Stimulated activated CD8-positive, alpha-beta memory T cell treated with anti-CD3 and anti-CD28 coated beads, Interleukin-7, amount 100 ng/mL, for 48 hours (primary cell): ENCODE measurements around the gene HOXA5.

Experiments
- DNase-seq, 2 donors: peaks; one replicate each; pipeline ENCODE4 v3.0.0-alpha.2; 2020; ENCODE audit warnings: low read depth in 1 of 2; ENCODE audit errors: extremely low read depth in 1 of 2

Gene HOXA5

GRCh38 chr7:27109466-27110185, 33.9 kb downstream of the HOXA5 start:
- DNase-seq: no peak

DNA sequence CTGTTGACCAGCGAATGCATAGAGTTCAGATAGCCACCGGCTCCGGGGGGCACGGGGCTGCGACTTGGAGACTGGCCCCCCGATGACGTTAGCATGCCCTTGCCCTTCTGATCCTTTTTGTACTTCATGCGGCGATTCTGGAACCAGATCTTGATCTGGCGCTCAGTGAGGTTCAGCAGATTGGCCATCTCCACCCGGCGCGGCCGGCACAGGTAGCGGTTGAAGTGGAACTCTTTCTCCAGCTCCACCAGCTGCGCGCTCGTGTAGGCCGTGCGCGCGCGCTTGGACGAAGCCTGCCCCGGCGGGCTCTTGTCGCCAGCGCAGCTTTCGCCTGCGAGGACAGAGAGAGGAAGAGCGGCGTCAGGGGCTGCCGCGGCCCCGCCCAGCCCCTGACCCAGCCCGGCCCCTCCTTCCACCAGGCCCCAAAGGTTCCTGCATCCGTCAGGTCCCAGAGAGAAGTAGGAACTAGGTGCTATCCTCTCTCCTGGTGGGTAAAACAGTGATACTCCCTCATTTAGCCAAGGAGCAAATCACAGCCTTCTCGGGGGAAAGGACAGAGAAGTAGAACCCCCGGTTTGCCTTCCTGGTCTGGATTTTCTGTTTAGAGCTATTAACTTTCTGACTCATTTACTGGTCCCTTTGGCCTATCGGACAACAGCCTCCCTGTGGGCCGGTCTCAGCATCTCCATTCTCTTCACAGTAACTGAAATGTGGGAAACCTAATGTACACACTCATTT, 34.9 kb downstream of the HOXA5 start:
- DNase-seq: no peak

GRCh38 chr7:27107391-27108381, 35.8 kb downstream of the HOXA5 start:
- no peak for DNase-seq

- DNase-seq: no peak
Measured at GRCh38 chr7:27106901-27107240, 36.6 kb downstream of the HOXA5 start.

DNA sequence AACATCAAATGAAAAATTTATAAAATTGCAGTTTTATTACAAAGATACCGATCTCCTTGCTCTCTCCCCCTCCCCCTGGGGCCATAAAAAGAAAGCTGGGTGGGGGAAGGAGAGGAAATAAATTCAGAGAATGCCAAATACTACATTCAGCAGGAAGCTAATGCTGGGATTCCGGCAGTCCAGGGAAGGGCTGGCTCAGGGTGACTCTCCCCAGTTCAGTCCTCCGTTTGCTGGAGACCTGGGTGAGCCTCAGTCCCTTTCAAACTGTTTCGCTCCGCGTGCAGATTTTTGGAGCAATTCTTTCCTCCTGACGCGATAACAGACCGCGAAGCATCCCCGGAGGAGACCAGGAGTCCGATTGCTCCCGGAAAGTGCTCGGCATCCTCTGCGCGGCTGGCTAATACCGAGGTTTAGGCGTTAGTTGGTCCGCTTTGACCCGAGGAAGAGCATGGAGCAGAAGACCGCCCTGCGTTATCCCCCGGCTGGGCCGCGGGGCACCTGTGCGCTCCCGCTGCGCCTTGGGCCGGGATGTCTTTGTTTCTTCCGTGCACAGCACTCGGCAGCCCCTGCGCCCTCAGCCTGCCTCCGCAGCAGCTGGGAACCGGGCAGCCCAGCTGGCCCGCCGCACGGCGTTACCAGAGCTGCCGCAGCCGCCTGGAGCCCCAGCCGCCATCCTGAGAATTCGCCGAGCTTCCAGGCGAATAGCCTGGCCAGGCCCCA, 37.1 kb downstream of the HOXA5 start:
- no peak for DNase-seq

DNA sequence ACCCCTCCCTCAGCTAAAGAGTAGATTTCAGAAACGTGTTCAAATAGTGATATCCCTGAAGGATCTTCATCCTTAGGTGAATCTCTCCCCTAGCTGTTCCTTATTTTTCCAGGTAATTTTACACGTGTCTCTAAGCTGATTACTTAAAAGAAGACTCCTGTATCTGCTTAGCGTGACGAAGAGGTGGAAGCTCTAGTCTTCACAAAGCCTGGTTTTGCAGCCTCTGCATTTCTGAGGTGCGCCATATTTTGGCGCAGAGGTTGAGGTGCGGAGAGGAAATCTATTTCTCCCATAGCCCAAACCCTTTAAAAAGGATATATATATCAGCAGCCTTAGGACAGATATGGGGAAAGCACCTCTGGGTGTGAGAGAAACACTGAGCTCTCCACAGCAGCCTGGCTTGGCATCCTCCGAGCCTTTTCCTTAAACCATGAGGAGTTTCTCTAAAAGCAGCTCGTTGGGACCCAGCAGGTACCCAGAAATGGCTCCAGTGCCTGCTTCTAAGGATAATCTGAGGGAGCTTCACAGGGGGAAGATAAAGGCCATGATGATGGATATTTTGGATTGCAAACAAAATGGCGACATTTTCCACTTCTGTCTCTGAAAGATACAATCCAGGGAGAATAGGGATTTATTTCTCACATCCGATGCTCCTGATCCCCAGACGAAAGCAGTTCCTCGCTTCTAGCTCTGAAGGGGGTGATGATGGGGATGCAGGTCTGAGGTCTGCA, 38.0 kb downstream of the HOXA5 start:
- no peak for DNase-seq

- DNase-seq: no peak
Measured at GRCh38 chr7:27104341-27105058, 39.0 kb downstream of the HOXA5 start.

- no peak for DNase-seq
Measured at GRCh38 chr7:27103489-27104226, 39.8 kb downstream of the HOXA5 start.

DNA sequence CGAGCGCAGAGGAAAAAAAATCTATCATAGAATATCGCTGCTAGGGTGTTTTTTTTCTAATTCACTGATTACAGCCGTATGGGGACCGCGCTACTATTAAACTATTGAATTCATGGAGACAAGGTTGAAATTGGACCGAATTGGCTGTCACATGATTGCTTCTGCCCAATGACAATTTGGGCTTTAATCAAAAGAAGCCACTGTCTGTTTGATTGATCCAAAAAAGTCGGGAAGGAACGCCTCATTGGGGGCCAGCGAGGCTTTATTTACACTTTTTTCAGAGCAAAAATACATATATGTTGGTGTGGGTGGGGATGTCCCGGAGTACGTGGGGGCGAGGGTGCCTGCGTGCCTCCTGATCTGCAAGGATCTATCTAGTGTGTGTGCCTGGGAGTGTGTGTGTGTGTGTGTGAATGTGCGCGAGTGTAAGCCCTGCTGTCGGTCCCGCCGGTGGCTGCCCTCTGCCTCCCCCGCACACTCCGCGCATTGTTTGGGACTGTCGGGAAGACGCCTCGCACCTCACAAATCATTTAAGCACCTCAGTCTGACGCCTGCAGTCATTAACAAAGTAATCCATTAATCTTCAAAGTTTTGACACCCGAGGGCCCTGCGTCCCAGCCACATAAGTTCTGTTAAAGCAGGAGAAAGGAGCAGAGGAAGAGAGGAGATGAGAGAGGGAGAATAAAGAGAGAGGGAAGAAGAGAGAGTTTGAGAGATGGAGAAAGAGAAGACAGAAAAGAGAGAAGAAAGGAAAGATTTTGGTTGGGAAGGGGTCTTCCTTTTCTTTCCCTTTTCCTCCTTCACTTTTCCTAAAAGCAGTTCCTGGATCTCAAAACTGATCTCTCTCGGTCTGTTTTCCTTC, 40.7 kb downstream of the HOXA5 start, which contains the start of gene HOXA2:
Gene HOXA2, minus strand, starts transcription at position 103 of the 862 bp plus-strand sequence. CDS start 183 bp downstream, outside the sequence.
- no peak for DNase-seq

DNA sequence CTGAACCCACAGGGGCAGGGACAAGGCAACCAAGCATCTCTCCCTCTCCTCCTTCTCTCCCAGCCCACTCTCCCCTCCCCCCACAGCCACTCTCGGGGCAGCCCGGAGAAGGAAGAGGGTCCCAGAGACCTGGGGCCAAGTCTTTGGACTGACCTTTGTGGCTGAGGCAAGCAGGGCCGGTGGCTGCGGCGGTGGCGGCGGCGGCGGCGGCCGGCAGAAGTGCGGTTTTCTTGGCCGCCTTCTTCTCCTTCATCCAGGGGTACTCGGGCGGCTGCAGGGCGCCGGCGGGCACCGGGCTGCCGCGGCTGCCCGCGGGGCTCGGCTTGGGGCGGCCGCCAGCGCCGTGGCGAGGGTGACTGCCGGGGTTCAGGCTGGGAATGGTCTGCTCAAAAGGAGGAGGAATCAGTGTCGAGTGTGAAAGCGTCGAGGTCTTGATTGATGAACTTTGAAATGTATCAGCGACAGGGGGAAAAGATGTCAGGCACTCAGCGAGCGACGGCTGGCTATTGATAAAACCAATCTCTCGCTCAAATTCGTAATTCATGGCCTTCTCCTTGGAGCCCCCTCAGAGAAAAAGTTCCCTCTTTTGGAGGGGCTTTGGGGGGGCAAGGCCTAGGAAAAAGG, 41.4 kb downstream of the HOXA5 start:
- DNase-seq: no peak

DNA sequence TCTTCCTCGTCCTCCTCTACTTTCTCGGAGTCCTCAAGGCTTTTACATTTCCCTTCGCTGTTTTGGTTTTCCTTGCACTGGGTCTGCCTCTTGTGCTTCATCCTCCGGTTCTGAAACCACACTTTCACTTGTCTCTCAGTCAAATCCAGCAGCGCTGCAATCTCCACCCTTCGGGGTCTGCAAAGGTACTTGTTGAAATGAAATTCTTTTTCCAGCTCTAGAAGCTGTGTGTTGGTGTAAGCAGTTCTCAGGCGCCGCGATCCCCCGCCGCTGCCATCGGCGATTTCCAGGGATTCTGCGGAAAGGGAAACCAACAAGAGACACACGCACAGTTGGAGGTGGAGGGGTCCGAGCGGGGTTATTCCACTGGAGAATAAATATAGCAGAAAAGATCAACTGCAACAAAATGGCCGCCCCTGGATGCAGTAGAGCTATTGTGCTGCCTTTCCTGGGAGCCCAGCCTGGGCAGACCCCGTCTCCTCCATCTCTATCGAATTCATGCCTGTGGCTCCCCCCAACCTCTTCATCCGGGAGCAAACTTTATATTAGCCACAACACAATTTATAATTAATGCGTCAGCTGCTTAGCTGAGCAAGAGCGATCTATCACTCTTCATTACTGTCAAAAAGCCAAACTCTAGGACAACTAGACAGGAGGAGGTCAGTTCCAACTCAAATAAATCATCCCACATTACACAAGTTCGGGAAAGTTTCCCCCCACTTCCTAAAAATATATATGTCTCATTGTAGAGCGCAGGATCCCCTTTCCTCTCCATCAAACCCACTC, 42.1 kb downstream of the HOXA5 start:
- DNase-seq: no peak

DNA sequence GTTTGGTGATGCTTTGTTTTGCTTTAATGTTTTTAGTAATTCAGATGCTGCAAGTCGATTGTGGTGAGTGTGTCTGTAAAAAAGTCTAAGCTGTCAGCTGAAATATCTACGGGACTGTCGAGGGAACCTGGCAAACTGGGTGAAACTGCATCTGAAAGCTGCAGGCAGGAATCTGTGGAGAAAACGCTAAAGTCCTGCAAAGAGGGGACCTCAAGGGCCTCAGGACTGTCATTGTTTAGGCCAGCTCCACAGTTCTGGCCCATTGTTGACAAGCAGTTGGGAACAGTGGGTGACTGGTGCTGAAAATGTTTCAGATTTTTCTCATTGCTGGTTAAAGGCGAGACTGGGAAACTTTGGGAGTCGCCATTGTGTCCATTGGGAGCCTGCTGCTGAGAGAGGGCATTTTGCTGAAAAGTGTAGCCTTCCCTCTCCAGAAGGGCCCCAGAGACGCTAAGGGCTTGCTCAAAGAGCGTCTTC, 42.7 kb downstream of the HOXA5 start:
- DNase-seq: no peak

DNA sequence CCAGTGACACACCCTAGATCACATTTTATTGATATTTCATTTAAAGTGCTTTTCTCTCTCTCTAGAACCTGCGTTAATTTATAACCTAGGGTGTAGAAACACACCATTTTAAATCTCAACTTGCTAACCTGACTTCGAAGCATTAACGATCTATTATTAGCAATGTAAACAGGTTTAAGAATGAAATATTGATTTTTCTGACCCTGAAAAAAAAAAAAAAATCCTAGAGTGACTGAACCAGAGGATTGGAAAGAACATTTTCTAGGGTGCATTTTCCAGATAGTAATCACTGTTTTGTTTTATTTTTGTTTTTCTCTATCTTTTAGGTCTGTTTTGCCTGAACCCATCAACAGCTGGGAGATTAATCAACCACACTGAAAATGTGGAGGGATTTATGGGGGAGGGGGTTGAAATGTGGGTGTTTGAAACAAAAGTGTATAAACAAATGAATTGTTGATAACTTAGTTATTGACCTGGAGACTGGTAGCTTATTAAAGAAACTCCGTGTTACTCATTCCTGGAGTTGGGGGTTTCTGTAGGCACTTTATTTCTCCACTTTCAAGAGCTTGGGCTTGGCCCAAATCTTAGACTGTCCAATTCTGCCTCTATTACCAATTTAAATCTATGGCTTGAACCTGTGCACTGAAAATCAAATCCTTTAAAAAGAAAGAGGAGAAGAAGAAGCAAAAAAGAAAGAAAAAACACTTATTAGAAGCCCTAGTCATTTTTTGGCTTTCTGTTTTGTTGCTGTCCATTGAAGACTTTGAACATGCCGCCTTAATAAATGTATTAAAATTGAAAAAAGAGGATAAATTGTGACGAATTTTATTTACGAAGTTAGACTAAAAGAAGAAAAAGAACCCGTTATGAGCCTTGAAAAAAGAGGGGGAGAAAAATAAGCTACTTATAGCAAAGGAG, 43.8 kb downstream of the HOXA5 start:
- DNase-seq: no peak

DNA sequence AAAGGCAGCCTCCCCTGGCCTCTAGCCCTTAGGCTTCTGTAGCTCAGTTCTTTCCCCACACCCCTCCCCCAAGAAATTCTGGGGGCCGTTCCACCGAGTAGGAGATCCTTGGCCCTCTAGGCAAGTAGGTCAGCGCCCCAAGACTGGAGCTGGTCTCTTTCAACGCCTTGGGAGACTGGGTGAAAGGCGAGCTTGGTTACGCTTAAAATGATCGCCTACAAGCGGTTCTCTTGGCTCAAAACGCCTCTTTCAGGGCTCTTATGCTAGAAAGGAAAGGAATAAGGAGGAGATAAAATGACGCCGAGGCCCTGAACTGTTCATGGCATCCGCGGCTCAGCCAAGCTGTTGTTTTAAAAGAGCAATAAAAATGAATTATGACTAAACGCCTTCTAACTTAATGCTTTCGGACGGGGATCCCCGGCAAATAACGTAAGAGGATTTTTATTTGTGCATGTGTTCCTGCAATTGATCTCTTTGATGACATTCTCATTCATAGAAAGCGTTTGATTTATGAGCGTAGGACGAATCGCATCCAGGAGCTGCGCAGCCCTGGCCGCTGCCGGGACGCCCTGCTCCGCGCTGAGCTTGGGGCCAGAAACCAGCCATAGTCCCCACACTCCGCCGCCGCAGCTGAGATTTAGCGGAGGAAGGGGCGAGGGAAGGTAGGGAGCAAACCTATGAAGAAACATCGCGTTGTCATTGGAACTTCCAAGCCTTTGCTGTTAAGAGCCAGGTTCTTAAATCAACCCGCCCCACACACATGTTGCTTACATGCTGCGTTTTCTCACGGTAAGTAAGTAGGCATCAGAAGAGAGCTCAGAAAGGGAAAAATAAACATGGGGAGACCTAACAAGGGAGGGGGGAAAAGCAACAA, 44.7 kb downstream of the HOXA5 start:
- no peak for DNase-seq
